H1 (cell line): Measurements from ENCODE around the gene GGT6. TPM values are rescaled to one million over a fixed set of nuclear protein-coding genes. Genes with fewer than 3 reads are reported as not detected.

ENCODE experiments used
- CTCF ChIA-PET: fragments of 300-600 bp; sonication (Branson Sonifier 250); formaldehyde crosslinking; loops from one replicate; lab custom pipeline; 2021; ENCODE audit not compliant: partially characterized antibody; lab: Charles Lee
- POLR2A ChIA-PET: fragments of 300-600 bp; sonication (Branson Sonifier 250); formaldehyde crosslinking; loops from one replicate; lab custom pipeline; 2021; ENCODE audit warnings: inconsistent platforms; ENCODE audit not compliant: partially characterized antibody; lab: Charles Lee
- DNase-seq, 2 experiments: peaks; one replicate each; pipeline versions ENCODE4 v3.0.0 to v3.0.0-alpha.2; 2010 to 2022; ENCODE audit warnings: low spot score in 2 of 2, low read depth in 1 of 2, mixed read lengths in 1 of 2
- FAIRE-seq: peaks from 2 replicates; lab custom pipeline; 2011; peaks lifted over from hg19 to GRCh38; lab: Jason Lieb, UNC
- H2AFZ ChIP-seq: 2 replicates; pipeline ENCODE4 v1.8.1; 2012; ENCODE audit warnings: low read length, inconsistent platforms
- H2AK5ac ChIP-seq: 2 replicates; pipeline ENCODE4 v1.6.1; 2013; ENCODE audit warnings: low read depth, low read length
- H2BK120ac ChIP-seq: replicated peaks from 2 replicates; pipeline ENCODE3; 2013; ENCODE audit warnings: low read depth, low read length, inconsistent platforms
- H2BK12ac ChIP-seq: 2 replicates; pipeline ENCODE4 v1.6.1; 2013; ENCODE audit warnings: low read depth, low read length
- H2BK15ac ChIP-seq: 2 replicates; pipeline ENCODE4 v1.6.1; 2013; ENCODE audit warnings: low read length
- H2BK20ac ChIP-seq: 2 replicates; pipeline ENCODE4 v1.6.1; 2013; ENCODE audit warnings: low read length
- H2BK5ac ChIP-seq: 2 replicates; pipeline ENCODE4 v1.6.1; 2013; ENCODE audit warnings: low read depth, low read length
- H3K14ac ChIP-seq: 2 replicates; pipeline ENCODE4 v1.6.1; 2013; ENCODE audit warnings: inconsistent platforms; ENCODE audit not compliant: insufficient read length
- H3K18ac ChIP-seq: 2 replicates; pipeline ENCODE4 v1.6.1; 2013; ENCODE audit warnings: low read length; ENCODE audit errors: extremely low read depth
- H3K23ac ChIP-seq: 2 replicates; pipeline ENCODE4 v1.6.1; 2013; ENCODE audit warnings: inconsistent platforms; ENCODE audit not compliant: insufficient read length
- H3K23me2 ChIP-seq: 2 replicates; pipeline ENCODE4 v1.6.1; 2013; ENCODE audit warnings: low read depth, low read length
- H3K27ac ChIP-seq: 2 replicates; pipeline ENCODE4 v1.6.1; 2011; ENCODE audit warnings: low read depth, low read length, inconsistent platforms
- H3K27me3 ChIP-seq, 4 experiments: replicated peaks in 1 of 4; 1 replicate in 1 of 4; 2 replicates in 3 of 4; pipeline versions ENCODE4 v1.6.1 to v1.8.1; 2011 to 2013; ENCODE audit warnings: low read length in 3 of 4, mild to moderate bottlenecking in 3 of 4, inconsistent platforms in 2 of 4, mixed read lengths in 2 of 4, moderate library complexity in 1 of 4; ENCODE audit not compliant: control insufficient read depth in 3 of 4, insufficient read depth in 3 of 4; ENCODE audit errors: extremely low read depth in 1 of 4
- H3K36me3 ChIP-seq, 4 experiments: 2 replicates each; pipeline versions ENCODE4 v1.6.1 to v1.8.1; 2011 to 2013; ENCODE audit warnings: mild to moderate bottlenecking in 4 of 4, low read length in 3 of 4, moderate library complexity in 2 of 4, control low read depth in 1 of 4, inconsistent platforms in 1 of 4; ENCODE audit not compliant: insufficient read depth in 4 of 4, control insufficient read depth in 2 of 4
- H3K4ac ChIP-seq: replicated peaks from 2 replicates; pipeline ENCODE3; 2013; ENCODE audit warnings: low read length, low read depth, mixed read lengths, inconsistent platforms; ENCODE audit not compliant: insufficient read length
- H3K4me1 ChIP-seq, 4 experiments: replicated peaks in 1 of 4; 1 replicate in 1 of 4; 2 replicates in 3 of 4; pipeline versions ENCODE4 v1.6.1 to v1.8.1; 2011 to 2013; ENCODE audit warnings: low read length in 3 of 4, inconsistent platforms in 2 of 4, mixed read lengths in 1 of 4; ENCODE audit not compliant: insufficient read depth in 4 of 4, control insufficient read depth in 3 of 4
- H3K4me2 ChIP-seq, 2 experiments: 2 replicates each; pipeline versions ENCODE4 v1.6.1 to v1.8.1; 2011 to 2013; ENCODE audit warnings: low read depth in 2 of 2, low read length in 2 of 2, control low read depth in 1 of 2, inconsistent platforms in 1 of 2, mild to moderate bottlenecking in 1 of 2; ENCODE audit not compliant: insufficient read depth in 1 of 2
- H3K4me3 ChIP-seq, 4 experiments: fragments of 200-600, 300-600 bp in 1 of 4; sonication (generic), shearing (Covaris generic), sonication (Bioruptor Twin) in 1 of 4; 2 replicates each; pipeline versions ENCODE4 v1.5.1 to v1.8.1; 2011 to 2016; ENCODE audit warnings: low read length in 4 of 4, low read depth in 3 of 4, control low read depth in 2 of 4, inconsistent platforms in 2 of 4, mild to moderate bottlenecking in 2 of 4, mixed read lengths in 1 of 4, moderate library complexity in 1 of 4; ENCODE audit not compliant: insufficient read depth in 2 of 4; ENCODE audit errors: extremely low read depth in 1 of 4
- H3K56ac ChIP-seq: replicated peaks from 2 replicates; pipeline ENCODE3; 2013; ENCODE audit warnings: low read depth, mild to moderate bottlenecking, mixed read lengths, low read length, inconsistent platforms; ENCODE audit not compliant: insufficient read length
- H3K79me1 ChIP-seq: 2 replicates; pipeline ENCODE4 v1.6.1; 2013; ENCODE audit warnings: low read depth, low read length, control low read depth
- H3K79me2 ChIP-seq, 2 experiments: 2 replicates each; pipeline versions ENCODE4 v1.6.1 to v1.8.1; 2012 to 2013; ENCODE audit warnings: low read length in 2 of 2, mild to moderate bottlenecking in 2 of 2, inconsistent platforms in 1 of 2; ENCODE audit not compliant: insufficient read depth in 2 of 2, control insufficient read depth in 1 of 2
- H3K9ac ChIP-seq, 4 experiments: replicated peaks in 1 of 4; 1 replicate in 1 of 4; 2 replicates in 3 of 4; pipeline versions ENCODE4 v1.6.1 to v1.8.1; 2011 to 2013; ENCODE audit warnings: low read depth in 3 of 4, low read length in 3 of 4, control low read depth in 2 of 4, mild to moderate bottlenecking in 2 of 4, moderate library complexity in 2 of 4, inconsistent platforms in 1 of 4; ENCODE audit errors: extremely low read depth in 1 of 4
- H3K9me3 ChIP-seq, 2 experiments: 2 replicates each; pipeline versions ENCODE4 v1.6.1 to v1.8.1; 2012 to 2013; ENCODE audit warnings: mild to moderate bottlenecking in 2 of 2, moderate library complexity in 2 of 2, control low read depth in 1 of 2, inconsistent platforms in 1 of 2, low read depth in 1 of 2, low read length in 1 of 2, mixed read lengths in 1 of 2; ENCODE audit not compliant: insufficient read depth in 2 of 2
- H4K20me1 ChIP-seq, 2 experiments: replicated peaks in 1 of 2; 2 replicates each; pipeline versions ENCODE3 to v1.8.1; 2011 to 2013; ENCODE audit warnings: inconsistent platforms in 2 of 2, low read length in 2 of 2, mild to moderate bottlenecking in 1 of 2; ENCODE audit not compliant: insufficient read depth in 2 of 2, control insufficient read depth in 1 of 2
- H4K5ac ChIP-seq: 2 replicates; pipeline ENCODE4 v1.6.1; 2013; ENCODE audit warnings: low read length, low read depth, mixed read lengths, inconsistent platforms; ENCODE audit not compliant: insufficient read length
- H4K8ac ChIP-seq: 2 replicates; pipeline ENCODE4 v1.8.0; 2013; ENCODE audit warnings: mild to moderate bottlenecking, moderate library complexity, low read length, inconsistent platforms; ENCODE audit not compliant: insufficient read depth; ENCODE audit errors: extremely low read depth
- H4K91ac ChIP-seq: replicated peaks from 2 replicates; pipeline ENCODE3; 2013; ENCODE audit warnings: low read length, mixed read lengths, inconsistent platforms; ENCODE audit not compliant: insufficient read length
- CHD1 ChIP-seq: IDR thresholded peaks from 2 replicates; pipeline ENCODE4 v1.6.1; 2012; ENCODE audit warnings: low read depth, low read length, improper control_type of control experiment
- CHD2 ChIP-seq: IDR thresholded peaks from 2 replicates; pipeline ENCODE4 v1.6.1; 2012; ENCODE audit warnings: low read length, improper control_type of control experiment
- CREB1 ChIP-seq: IDR thresholded peaks from 2 replicates; pipeline ENCODE4 v1.6.1; 2012; ENCODE audit warnings: inconsistent platforms
- EGR1 ChIP-seq: IDR thresholded peaks from 2 replicates; pipeline ENCODE4 v1.6.1; 2011; ENCODE audit warnings: low read depth, low read length, borderline replicate concordance
- HDAC2 ChIP-seq, 2 experiments: fragments of 300-600 bp in 1 of 2; sonication (generic) in 1 of 2; IDR thresholded peaks; 2 replicates each; pipeline ENCODE4 v1.6.1; 2011 to 2012; ENCODE audit warnings: low read depth in 2 of 2, low read length in 2 of 2, mild to moderate bottlenecking in 2 of 2, moderate library complexity in 2 of 2, borderline replicate concordance in 1 of 2, inconsistent platforms in 1 of 2
- KDM4A ChIP-seq: IDR thresholded peaks from one replicate; pipeline ENCODE4 v1.7.1; 2012; ENCODE audit warnings: low read depth, mild to moderate bottlenecking, moderate library complexity, low read length, inconsistent platforms; ENCODE audit not compliant: severe bottlenecking
- MAFK ChIP-seq: IDR thresholded peaks from 2 replicates; pipeline ENCODE4 v1.6.1; 2012; ENCODE audit warnings: low read depth, mild to moderate bottlenecking, improper control_type of control experiment, low read length
- SIN3A ChIP-seq, 2 experiments: IDR thresholded peaks in 1 of 2; conservative IDR thresholded peaks in 1 of 2; 2 replicates each; pipeline ENCODE4 v1.6.1; 2011 to 2012; ENCODE audit warnings: low read length in 2 of 2, improper control_type of control experiment in 1 of 2, low read depth in 1 of 2, mild to moderate bottlenecking in 1 of 2
- SIX5 ChIP-seq: IDR thresholded peaks from 2 replicates; pipeline ENCODE4 v1.6.1; 2011; ENCODE audit warnings: mild to moderate bottlenecking, low read depth, low read length
- SRF ChIP-seq: IDR thresholded peaks from 2 replicates; pipeline ENCODE4 v1.6.1; 2011; ENCODE audit warnings: mild to moderate bottlenecking, low read depth, low read length, moderate library complexity
- YY1 ChIP-seq: IDR thresholded peaks from 2 replicates; pipeline ENCODE4 v1.6.1; 2011; ENCODE audit warnings: low read depth, mild to moderate bottlenecking, low read length
- WGBS, 2 experiments: shearing (Covaris generic) in 1 of 2; methylation state at CpG; one replicate each; pipeline versions ENCODE4 v1.1.6 to v1.1.7; 2013 to 2015; ENCODE audit warnings: low lambda C conversion rate in 2 of 2, mixed read lengths in 2 of 2, inconsistent platforms in 1 of 2, low coverage in 1 of 2, missing lambda C conversion rate in 1 of 2; ENCODE audit not compliant: insufficient replicate concordance in 2 of 2, insufficient coverage in 1 of 2, insufficient read length in 1 of 2; ENCODE audit errors: extremely low coverage in 1 of 2, missing lambda C conversion rate in 1 of 2; 5-methylcytosine and 5-hydroxymethylcytosine counted together
- polyA plus RNA-seq, 7 experiments: library from polyadenylated mRNA; depleted of rRNA in 3 of 7; stranded (reverse) in 5 of 7; unstranded in 2 of 7; fragments of >200 nt in 5 of 7; fragments of 200-250 nt in 2 of 7; gene quantifications; 1 replicate in 5 of 7; 2 replicates in 1 of 7; 4 replicates in 1 of 7; pipeline versions ENCODE4 v1.2.1 to v1.2.3, GENCODE V29; 2011 to 2013; ENCODE audit warnings: missing spikeins in 2 of 7, mixed read lengths in 2 of 7
- total RNA-seq: library from RNA; stranded (reverse); fragmentation: NEBNext Ultra II Directional; extraction: Animal tissue kit (Norgen Biotek cat#: 25700); gene quantifications from 2 replicates; pipeline ENCODE4 v1.2.1, GENCODE V29; 2021
- TF ChIP-seq, protein P1 (sequence below): IDR thresholded peaks from 2 replicates; pipeline ENCODE4 v1.6.1; 2012; ENCODE audit warnings: inconsistent platforms

GGT6 gene
- total and polyA plus RNA-seq, 2 of the 8 experiments (the other 6 are each of a cell fraction or from before 2014, with no cell fraction given) = 0.18 TPM; not detected in 1

DNA sequence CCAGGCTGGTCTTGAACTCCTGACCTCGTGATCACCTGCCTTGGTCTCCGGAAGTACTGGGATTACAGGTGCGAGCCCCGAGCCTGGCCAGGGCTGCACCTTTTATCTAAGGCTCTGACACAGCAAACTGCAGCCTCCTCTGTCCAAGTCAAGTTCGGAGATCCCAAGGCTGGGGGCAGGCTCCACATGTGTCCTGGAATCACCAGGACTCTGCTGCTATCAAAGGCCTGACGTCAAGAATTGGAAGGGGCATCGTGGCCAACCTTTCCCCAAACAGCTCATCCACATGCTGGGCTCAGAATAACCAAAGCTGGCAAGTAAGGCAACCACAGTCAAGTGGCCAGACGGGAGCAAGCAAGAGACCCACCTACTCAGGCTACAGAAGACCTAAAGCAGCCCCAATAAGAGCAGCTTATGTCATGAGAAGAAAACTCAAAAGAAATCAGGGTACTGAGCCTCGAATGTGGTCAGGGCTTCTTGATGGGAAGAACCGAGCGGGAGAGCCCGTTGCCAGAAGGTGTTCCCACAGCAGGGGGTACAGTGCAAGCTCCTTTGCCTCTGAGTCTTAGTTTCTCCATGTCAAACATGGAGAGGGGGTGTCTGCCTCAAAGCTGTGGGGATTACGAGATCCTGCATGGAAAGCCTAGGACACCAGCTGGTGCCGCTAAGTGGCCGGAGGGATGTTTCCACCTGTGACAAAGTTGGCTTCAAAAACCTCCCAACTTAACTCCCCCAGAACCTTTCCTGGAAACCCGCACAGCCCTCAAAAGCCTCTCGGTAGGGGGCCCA is 13.1 kb downstream of the GGT6 start:
- no peak overlapping the region for H3K9ac ChIP-seq
- no peak overlapping the region for H3K27ac ChIP-seq
- H3K4me1 ChIP-seq = no peaks in the 10 kb centered on the region; a peak in 1 of 7 replicates
- FAIRE-seq (no peak), DNase-seq (no peak)
- H2BK12ac ChIP-seq = no peak overlapping the region
- no peak overlapping the region for H4K91ac ChIP-seq
- no peak overlapping the region for H3K56ac ChIP-seq
- CTCF ChIA-PET = interaction anchor here (0.6 to 1.4 kb wide), 3 partner anchors 10 to 156 kb away, joined by 3 read pairs; no protein-coding TSS in a partner anchor
- WGBS, 2 experiments = 89% methylated on average over 16 of the region's 17 CpGs; no CpG with 5 or more reads in 1 of the 2 experiments
- peaks cover 9 to 32% of the 10 kb centered on the region in 2 experiments for H4K20me1 ChIP-seq
- H3K36me3 ChIP-seq = peaks cover 54 to 89% (median 72%) of the 10 kb centered on the region in 4 experiments
- no peaks in the 10 kb centered on the region for H3K27me3 ChIP-seq
- H4K8ac ChIP-seq = no peak overlapping the region
- H2BK20ac ChIP-seq = no peak overlapping the region
- H3K23me2 ChIP-seq = no peaks in the 10 kb centered on the region; the same call in 1 of the 2 replicates
- H3K9me3 ChIP-seq = no peaks in the 10 kb centered on the region
- no peak overlapping the region for H2BK15ac ChIP-seq
- no peak overlapping the region for H2AK5ac ChIP-seq
- no peak overlapping the region for H2AFZ ChIP-seq
- peaks cover 3% of the 10 kb centered on the region; the same call in 1 of the 2 replicates for H3K79me1 ChIP-seq
- POLR2A ChIA-PET = interaction anchor here (0.7 to 37.1 kb wide), 5 partner anchors 1 to 85 kb away, joined by 3 to 546 read pairs (median 5); partner anchors contain the start of genes GGT6 and MYBBP1A
- no peak overlapping the region for H3K18ac ChIP-seq
- H3K4ac ChIP-seq = no peak overlapping the region
- H3K14ac ChIP-seq = no peak overlapping the region
- no peak overlapping the region for H4K5ac ChIP-seq
- H2BK120ac ChIP-seq = no peak overlapping the region
- H3K23ac ChIP-seq = no peak overlapping the region
- TF ChIP-seq HDAC2 (IDR thresholded peaks at IDR 0.05; ENCODE audit: borderline replicate concordance in 1 of 2, low read depth in 2 of 2, low read length in 2 of 2) = no peak
- TF ChIP-seq CHD2 = no peak
- no peak for TF ChIP-seq SIN3A (conservative IDR thresholded peaks at IDR 0.05 in 1 of 2, IDR thresholded peaks at IDR 0.05 in 1 of 2; ENCODE audit: low read depth in 1 of 2, low read length in 2 of 2)
- no peak for TF ChIP-seq SRF
- TF ChIP-seq, protein P1, sequence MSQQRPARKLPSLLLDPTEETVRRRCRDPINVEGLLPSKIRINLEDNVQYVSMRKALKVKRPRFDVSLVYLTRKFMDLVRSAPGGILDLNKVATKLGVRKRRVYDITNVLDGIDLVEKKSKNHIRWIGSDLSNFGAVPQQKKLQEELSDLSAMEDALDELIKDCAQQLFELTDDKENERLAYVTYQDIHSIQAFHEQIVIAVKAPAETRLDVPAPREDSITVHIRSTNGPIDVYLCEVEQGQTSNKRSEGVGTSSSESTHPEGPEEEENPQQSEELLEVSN = no peak
- no peak for TF ChIP-seq KDM4A
- TF ChIP-seq CHD1 = no peak
- TF ChIP-seq SIX5 = no peak
- TF ChIP-seq EGR1 = no peak
- no peak for TF ChIP-seq MAFK
- TF ChIP-seq YY1 = no peak
- TF ChIP-seq CREB1 = no peak
- H3K4me3 ChIP-seq = no peak overlapping the region
- H3K79me2 ChIP-seq = no peaks in the 10 kb centered on the region
- no peak overlapping the region for H2BK5ac ChIP-seq
- no peak overlapping the region for H3K4me2 ChIP-seq
